ENCODE data around the gene PRDM15.

The PRDM15 gene

DNA sequence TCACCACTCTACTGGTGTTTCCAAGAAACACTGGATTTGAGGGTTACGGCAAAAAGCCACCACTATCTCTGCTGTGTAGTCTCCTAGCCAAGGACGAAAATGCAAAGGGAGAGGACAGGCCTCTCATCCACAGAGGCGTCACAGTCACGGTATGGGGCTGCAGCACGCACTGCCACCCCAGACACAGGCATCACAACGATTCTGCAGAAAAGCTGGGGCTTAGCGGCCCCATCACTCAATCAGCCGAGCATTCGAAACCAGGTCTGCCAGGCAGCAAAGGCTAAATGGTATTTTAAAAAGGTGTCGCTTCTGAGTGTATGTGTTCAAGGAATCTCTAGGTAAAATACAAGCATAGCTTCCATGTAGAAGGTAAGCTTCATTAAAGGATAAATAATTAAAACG is 113.7 kb downstream of the PRDM15 start:
- Histone ChIP-seq H3K9ac (ENCODE audit: low read length) (no peak overlapping the region), H3K4me1 (ENCODE audit: control insufficient read depth, low read depth, low read length) (peaks cover 63% of the 10 kb centered on the region), H3K36me3 (ENCODE audit: control insufficient read depth, low read depth, low read length) (no peaks in the 10 kb centered on the region), H3K4me3 (ENCODE audit: low read length) (peak overlapping the region; percentile 56), H3K9me3 (ENCODE audit: control insufficient read depth, low read depth, low read length) (no peaks in the 10 kb centered on the region), H3K27ac (ENCODE audit: low read length) (no peak overlapping the region), H3K27me3 (ENCODE audit: control insufficient read depth, insufficient read depth, low read length) (peaks cover 94% of the 10 kb centered on the region)

DNA sequence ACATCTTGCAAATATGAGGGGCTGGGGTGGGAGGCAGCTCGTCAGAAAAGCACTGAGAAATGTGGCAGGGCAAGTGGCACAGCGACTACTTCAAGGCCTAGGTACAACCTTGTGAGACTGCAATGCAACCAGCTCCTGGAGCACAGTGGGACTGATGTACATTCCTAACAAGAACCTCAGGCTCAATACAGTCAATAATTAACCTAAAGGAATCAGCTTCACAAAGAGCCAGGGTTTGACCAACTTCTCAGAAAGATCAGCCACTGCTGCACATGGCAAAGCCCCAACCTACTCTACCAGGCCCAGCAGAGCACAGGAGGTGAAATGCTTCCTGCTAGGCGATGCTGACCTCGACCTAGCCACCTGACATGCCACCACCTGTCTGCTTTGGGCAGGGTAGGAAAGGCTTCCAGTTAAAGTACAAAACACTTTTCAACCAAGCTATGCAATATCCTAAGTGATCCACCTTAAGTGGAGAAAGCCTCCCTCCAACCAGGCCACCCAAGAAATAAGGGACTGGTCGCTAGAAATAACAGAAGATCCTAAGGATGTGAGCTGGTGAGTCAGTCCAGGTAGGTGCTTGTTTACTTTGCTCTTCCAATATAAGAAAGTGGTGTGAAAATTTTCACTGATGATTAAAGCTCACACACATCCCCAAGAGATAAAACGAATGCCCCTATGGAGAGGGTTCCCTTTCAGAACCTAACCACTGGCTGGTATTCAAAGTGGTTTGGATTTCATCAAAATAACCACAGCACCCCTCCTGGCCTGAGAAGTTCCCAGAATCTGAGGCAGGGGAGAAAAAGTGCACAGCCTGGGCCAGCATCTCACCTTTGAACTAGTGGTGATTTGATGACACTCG is 114.4 kb downstream of the PRDM15 start:
- Histone ChIP-seq H3K27me3 (ENCODE audit: control insufficient read depth, insufficient read depth, low read length) (peaks cover 94% of the 10 kb centered on the region), H3K27ac (ENCODE audit: low read length) (no peak overlapping the region), H3K9me3 (ENCODE audit: control insufficient read depth, low read depth, low read length) (no peaks in the 10 kb centered on the region), H3K9ac (ENCODE audit: low read length) (no peak overlapping the region), H3K36me3 (ENCODE audit: control insufficient read depth, low read depth, low read length) (no peaks in the 10 kb centered on the region), H3K4me3 (ENCODE audit: low read length) (no peak overlapping the region), H3K4me1 (ENCODE audit: control insufficient read depth, low read depth, low read length) (peaks cover 61% of the 10 kb centered on the region)

DNA sequence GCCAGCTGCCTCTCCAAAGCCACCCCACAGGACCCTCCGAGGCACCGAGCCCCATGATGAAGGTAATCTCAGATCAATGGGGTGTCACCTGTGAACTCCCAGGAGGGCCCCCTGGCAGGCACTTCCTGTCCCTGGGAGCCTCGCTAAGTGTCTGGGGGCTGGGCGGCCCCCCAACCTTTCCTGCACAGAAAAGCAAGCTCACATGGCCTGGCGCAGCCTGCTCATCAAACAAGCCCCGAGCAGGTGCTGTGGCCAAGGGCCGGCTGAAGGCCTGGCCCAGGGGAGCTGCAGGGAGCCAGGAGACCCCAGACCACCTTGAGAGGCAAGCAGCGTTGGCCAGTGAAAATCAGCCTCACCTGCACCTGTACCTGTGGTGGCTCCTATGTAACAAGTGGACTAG is 115.1 kb downstream of the PRDM15 start:
- no peak overlapping the region for H3K27ac ChIP-seq (ENCODE audit: low read length)
- H3K9ac ChIP-seq (ENCODE audit: low read length): no peak overlapping the region
- H3K4me1 ChIP-seq (ENCODE audit: control insufficient read depth, low read depth, low read length): peaks cover 55% of the 10 kb centered on the region
- no peaks in the 10 kb centered on the region for H3K9me3 ChIP-seq (ENCODE audit: control insufficient read depth, low read depth, low read length)
- H3K27me3 ChIP-seq (ENCODE audit: control insufficient read depth, insufficient read depth, low read length): peaks cover 87% of the 10 kb centered on the region
- H3K4me3 ChIP-seq (ENCODE audit: low read length): peak overlapping the region; percentile 53
- H3K36me3 ChIP-seq (ENCODE audit: control insufficient read depth, low read depth, low read length): no peaks in the 10 kb centered on the region

DNA sequence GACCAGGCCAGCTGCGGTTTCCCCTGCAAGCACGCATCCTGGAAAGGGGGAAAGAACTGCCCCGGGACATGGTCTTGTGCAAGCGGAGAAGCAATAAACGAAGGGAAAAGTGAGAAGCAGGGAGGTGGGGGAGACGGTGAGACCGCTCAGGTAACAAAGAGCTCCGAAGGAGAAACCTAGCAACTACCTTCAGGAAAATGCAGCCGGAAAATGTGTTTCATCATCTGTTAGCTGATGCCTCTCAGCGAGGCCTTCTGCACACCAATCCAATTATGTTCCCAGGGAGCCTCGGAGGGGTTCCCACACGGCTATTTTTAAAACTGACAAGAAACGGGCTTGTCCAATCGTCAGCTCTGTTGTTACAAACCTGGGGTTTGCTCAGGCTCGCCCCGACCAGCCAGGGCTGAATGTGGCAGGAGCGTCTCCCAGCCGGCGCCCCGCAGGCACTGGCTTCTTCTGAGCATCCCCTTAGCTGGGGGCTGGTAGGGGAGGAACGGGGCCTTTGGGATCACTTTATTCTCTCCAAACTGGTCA is 115.7 kb downstream of the PRDM15 start:
- peak overlapping the region; percentile 53 for H3K4me3 ChIP-seq (ENCODE audit: low read length)
- H3K27me3 ChIP-seq (ENCODE audit: control insufficient read depth, insufficient read depth, low read length): peaks cover 82% of the 10 kb centered on the region
- peak overlapping the region; percentile 6 for H3K9ac ChIP-seq (ENCODE audit: low read length)
- H3K9me3 ChIP-seq (ENCODE audit: control insufficient read depth, low read depth, low read length): no peaks in the 10 kb centered on the region
- H3K27ac ChIP-seq (ENCODE audit: low read length): no peak overlapping the region
- peaks cover 50% of the 10 kb centered on the region for H3K4me1 ChIP-seq (ENCODE audit: control insufficient read depth, low read depth, low read length)
- no peaks in the 10 kb centered on the region for H3K36me3 ChIP-seq (ENCODE audit: control insufficient read depth, low read depth, low read length)

DNA sequence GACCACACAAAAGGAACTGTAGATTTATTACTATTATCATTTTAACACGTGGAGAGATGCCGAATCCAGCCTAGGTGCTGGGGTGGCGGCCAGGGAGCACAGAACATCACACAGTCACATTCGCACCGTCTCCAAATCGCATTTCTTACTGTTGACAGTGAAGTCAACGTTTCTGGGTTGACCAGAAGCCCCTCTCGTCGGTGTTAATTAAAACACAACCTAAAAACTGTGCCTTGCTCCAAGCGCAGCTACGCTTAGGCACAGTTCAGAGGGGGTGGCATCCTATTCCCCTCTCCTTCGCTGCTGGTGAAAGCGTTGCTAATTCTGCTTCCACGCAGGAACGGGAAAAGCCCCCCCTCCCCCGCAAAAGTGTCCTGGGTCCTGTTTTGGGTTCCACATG is 116.4 kb downstream of the PRDM15 start:
- no peaks in the 10 kb centered on the region for H3K9me3 ChIP-seq (ENCODE audit: control insufficient read depth, low read depth, low read length)
- H3K27ac ChIP-seq (ENCODE audit: low read length): no peak overlapping the region
- H3K4me3 ChIP-seq (ENCODE audit: low read length): peak overlapping the region; percentile 53
- H3K9ac ChIP-seq (ENCODE audit: low read length): peak overlapping the region; percentile 6
- H3K36me3 ChIP-seq (ENCODE audit: control insufficient read depth, low read depth, low read length): no peaks in the 10 kb centered on the region
- H3K27me3 ChIP-seq (ENCODE audit: control insufficient read depth, insufficient read depth, low read length): peaks cover 75% of the 10 kb centered on the region
- H3K4me1 ChIP-seq (ENCODE audit: control insufficient read depth, low read depth, low read length): peaks cover 44% of the 10 kb centered on the region

DNA sequence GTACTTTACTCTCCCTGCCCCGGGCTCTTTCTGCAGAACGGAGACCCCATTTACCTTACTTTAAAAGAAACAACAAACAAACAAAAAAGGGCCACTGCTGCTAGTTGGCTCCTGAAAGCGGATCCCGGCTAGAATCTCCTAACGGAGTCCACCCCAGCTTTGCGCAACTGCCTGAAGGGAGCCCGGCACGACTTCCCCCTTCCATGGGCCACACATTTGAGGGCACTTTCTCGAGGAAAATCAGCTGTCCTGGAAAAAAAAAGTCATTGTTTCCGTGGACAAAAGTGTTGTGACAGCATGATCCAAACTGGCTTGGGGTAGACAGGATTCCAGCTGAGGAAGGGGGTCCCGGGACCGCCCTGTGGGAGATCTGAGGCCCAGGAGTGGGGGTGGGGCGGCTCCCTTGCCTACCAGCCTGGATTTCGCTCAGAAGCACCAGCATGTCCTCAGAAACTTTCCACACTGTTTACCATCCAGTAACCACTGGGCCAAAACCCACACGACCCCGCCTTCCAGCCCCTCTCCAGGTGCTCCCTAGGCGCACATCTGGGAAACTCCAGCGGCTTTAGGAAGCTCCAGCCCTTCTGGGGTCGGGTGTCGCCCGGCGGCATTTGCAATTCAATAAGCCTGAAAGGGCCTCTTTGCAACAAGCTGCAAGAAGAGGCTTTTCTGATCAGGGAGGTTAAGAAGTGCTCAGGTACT is 117.1 kb downstream of the PRDM15 start:
- Histone ChIP-seq H3K27ac (ENCODE audit: low read length) (no peak overlapping the region), H3K36me3 (ENCODE audit: control insufficient read depth, low read depth, low read length) (no peaks in the 10 kb centered on the region), H3K9me3 (ENCODE audit: control insufficient read depth, low read depth, low read length) (no peaks in the 10 kb centered on the region), H3K9ac (ENCODE audit: low read length) (peak overlapping the region; percentile 30), H3K27me3 (ENCODE audit: control insufficient read depth, insufficient read depth, low read length) (peaks cover 68% of the 10 kb centered on the region), H3K4me1 (ENCODE audit: control insufficient read depth, low read depth, low read length) (peaks cover 37% of the 10 kb centered on the region), H3K4me3 (ENCODE audit: low read length) (peak overlapping the region; percentile 53)

DNA sequence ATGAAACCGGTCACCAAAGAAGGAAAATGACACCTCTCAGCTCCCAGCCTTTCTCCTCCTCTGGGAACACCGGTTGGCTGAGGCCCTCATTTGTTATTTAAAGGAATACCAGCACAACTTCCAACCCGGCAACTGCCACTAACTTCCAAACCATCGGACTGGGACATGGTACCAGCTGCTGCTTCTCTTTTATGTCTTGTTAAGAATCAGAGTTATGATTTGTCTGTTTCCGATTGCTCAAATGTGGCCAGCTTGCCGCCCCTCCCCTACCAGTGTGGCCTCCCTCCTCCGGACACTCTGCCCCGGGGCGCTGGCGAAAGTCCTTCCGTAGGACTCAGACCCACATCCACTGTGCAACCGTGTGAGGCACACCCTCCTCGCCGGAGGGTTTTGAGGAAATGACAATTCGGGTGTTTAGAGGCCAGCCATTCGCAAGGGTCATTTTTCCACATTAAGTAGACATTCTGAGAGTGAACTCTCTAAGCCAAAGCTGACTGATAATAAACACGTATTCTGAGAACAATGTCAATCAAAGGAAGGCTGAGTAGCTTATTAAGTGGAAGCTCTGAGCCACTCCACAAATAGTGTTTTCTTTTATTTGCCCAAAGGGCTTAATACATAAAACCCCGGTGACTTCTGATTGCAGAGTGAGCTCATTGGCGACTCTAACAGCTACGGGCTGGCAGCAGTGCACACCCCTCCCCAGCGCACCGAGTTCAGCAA is 117.8 kb downstream of the PRDM15 start:
- Histone ChIP-seq H3K27me3 (ENCODE audit: control insufficient read depth, insufficient read depth, low read length) (peaks cover 61% of the 10 kb centered on the region), H3K4me1 (ENCODE audit: control insufficient read depth, low read depth, low read length) (peaks cover 37% of the 10 kb centered on the region), H3K4me3 (ENCODE audit: low read length) (peak overlapping the region; percentile 53), H3K9ac (ENCODE audit: low read length) (peak overlapping the region; percentile 30), H3K36me3 (ENCODE audit: control insufficient read depth, low read depth, low read length) (no peaks in the 10 kb centered on the region), H3K27ac (ENCODE audit: low read length) (no peak overlapping the region), H3K9me3 (ENCODE audit: control insufficient read depth, low read depth, low read length) (no peaks in the 10 kb centered on the region)

DNA sequence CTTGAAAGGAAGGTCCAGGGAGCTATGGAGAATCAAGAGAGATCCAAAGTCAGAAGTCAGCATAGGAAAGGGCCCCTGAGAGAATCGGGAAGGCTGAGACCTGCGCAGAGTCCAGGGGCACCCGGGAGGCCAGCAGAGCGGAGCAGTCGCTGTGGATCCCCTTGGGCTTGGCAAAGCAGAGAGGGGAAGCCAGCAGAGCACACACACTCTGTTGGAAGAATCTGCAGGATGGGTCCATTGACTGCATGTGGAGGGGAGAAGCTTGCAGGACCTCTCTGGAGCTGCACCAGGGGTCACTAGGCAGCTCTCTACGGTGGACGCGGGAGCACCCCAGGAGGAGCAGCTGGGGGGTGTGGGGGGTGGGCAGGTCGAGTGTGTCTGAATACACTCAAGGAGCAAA is 118.7 kb downstream of the PRDM15 start:
- no peaks in the 10 kb centered on the region for H3K9me3 ChIP-seq (ENCODE audit: control insufficient read depth, low read depth, low read length)
- H3K27ac ChIP-seq (ENCODE audit: low read length): no peak overlapping the region
- H3K4me1 ChIP-seq (ENCODE audit: control insufficient read depth, low read depth, low read length): peaks cover 31% of the 10 kb centered on the region
- peaks cover 52% of the 10 kb centered on the region for H3K27me3 ChIP-seq (ENCODE audit: control insufficient read depth, insufficient read depth, low read length)
- no peak overlapping the region for H3K9ac ChIP-seq (ENCODE audit: low read length)
- H3K4me3 ChIP-seq (ENCODE audit: low read length): peak overlapping the region; percentile 53
- H3K36me3 ChIP-seq (ENCODE audit: control insufficient read depth, low read depth, low read length): no peaks in the 10 kb centered on the region

DNA sequence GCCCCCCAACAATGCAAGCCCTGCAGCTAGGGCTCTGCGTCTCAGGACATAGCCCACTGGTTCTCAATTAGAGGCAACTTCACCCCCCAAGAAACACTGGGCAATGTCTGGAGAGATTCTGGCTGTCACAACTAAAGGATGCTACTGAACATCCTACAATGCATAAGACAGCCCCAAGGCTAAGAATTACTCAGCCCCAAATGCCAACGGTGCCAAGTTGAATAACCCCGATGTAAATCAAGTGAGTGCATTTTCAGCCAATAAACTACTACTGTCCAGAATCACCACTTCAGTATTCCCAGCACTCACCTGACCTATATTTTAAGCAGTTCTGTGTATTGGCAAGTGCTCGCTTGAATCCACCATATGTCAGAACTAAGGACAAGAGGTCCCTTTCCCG is 119.2 kb downstream of the PRDM15 start:
- peaks cover 30% of the 10 kb centered on the region for H3K4me1 ChIP-seq (ENCODE audit: control insufficient read depth, low read depth, low read length)
- H3K9me3 ChIP-seq (ENCODE audit: control insufficient read depth, low read depth, low read length): no peaks in the 10 kb centered on the region
- no peak overlapping the region for H3K9ac ChIP-seq (ENCODE audit: low read length)
- no peaks in the 10 kb centered on the region for H3K36me3 ChIP-seq (ENCODE audit: control insufficient read depth, low read depth, low read length)
- peaks cover 47% of the 10 kb centered on the region for H3K27me3 ChIP-seq (ENCODE audit: control insufficient read depth, insufficient read depth, low read length)
- H3K27ac ChIP-seq (ENCODE audit: low read length): no peak overlapping the region
- no peak overlapping the region for H3K4me3 ChIP-seq (ENCODE audit: low read length)

DNA sequence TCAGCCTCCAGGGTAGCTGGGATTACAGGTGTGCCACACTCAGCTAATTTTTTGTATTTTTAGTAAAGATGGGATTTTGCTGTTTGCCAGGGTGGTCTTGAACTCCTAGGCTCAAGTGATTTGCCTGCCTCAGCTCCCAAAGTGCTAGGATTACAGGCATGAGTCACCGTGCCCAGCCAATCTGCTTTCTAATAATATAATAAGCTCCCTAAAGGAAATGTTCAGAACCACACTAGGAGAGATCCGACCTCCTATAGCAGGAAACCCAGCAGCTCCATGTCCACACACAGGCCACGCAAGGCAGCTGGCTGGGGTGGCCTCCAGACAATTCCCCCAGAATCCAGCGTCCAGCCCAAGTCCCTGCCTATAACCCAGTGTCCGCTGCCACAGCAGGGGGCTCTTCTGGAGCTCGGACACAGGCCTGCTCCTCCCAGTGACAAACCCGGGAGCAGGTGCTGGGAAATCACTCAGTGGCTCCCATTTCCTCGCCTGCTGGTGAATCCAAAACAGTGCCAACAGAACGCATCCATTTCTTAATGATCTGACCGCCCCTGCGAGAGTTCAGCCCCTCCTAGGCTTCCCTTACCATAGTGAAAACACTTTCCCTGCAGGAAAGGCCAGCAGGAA is 119.8 kb downstream of the PRDM15 start:
- Histone ChIP-seq H3K4me1 (ENCODE audit: control insufficient read depth, low read depth, low read length) (peaks cover 30% of the 10 kb centered on the region), H3K9me3 (ENCODE audit: control insufficient read depth, low read depth, low read length) (no peaks in the 10 kb centered on the region), H3K9ac (ENCODE audit: low read length) (no peak overlapping the region), H3K27me3 (ENCODE audit: control insufficient read depth, insufficient read depth, low read length) (peaks cover 41% of the 10 kb centered on the region), H3K27ac (ENCODE audit: low read length) (no peak overlapping the region), H3K4me3 (ENCODE audit: low read length) (no peak overlapping the region), H3K36me3 (ENCODE audit: control insufficient read depth, low read depth, low read length) (no peaks in the 10 kb centered on the region)

DNA sequence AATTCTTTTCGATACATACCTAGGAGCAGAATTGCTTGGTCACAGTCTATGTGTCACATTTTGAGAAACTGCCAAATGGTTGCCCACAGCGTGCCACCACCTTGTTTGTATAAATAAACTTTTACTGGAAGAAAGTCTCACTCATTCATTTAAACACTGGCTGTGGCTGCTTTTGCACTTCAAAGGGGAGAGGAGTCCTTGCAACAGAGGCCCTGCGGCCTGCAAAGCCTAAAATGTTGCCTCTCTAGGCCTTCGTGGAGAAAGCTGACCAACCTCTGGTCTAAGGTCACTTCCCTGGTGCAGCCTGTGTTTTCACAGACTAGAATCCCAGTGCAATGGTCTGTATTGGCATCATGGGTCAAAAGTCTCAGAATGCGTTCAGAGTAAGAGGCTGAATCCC is 120.6 kb downstream of the PRDM15 start:
- no peak overlapping the region for H3K27ac ChIP-seq (ENCODE audit: low read length)
- no peak overlapping the region for H3K9ac ChIP-seq (ENCODE audit: low read length)
- H3K27me3 ChIP-seq (ENCODE audit: control insufficient read depth, insufficient read depth, low read length): peaks cover 33% of the 10 kb centered on the region
- no peaks in the 10 kb centered on the region for H3K9me3 ChIP-seq (ENCODE audit: control insufficient read depth, low read depth, low read length)
- no peaks in the 10 kb centered on the region for H3K36me3 ChIP-seq (ENCODE audit: control insufficient read depth, low read depth, low read length)
- H3K4me3 ChIP-seq (ENCODE audit: low read length): no peak overlapping the region
- peaks cover 33% of the 10 kb centered on the region for H3K4me1 ChIP-seq (ENCODE audit: control insufficient read depth, low read depth, low read length)
